Spleen (tissue), 7 donors: ENCODE results near the gene SF3A1.

ENCODE experiments used
- POLR2A ChIP-seq, 3 donors: fragments of 450-650 bp; IDR thresholded peaks; one replicate each; pipeline ENCODE4 v1.5.1; 2017; ENCODE audit warnings: antibody characterized with exemption in 3 of 3, mild to moderate bottlenecking in 1 of 3
- POLR2AphosphoS5 ChIP-seq, 3 donors: sonication (generic); formaldehyde crosslinking; IDR thresholded peaks; one replicate each; pipeline ENCODE4 v1.5.1; 2017; ENCODE audit warnings: antibody characterized with exemption in 3 of 3
- TF ChIP-seq, protein P1 (sequence below), 11 experiments: fragments of 200-600 bp in 7 of 11; fragments of 450-650 bp in 4 of 11; sonication (generic) in 4 of 11; IDR thresholded peaks in 8 of 11; conservative IDR thresholded peaks in 3 of 11; 1 replicate in 7 of 11; 2 replicates in 4 of 11; pipeline versions ENCODE4 v1.4.0 to v1.8.0; 2016 to 2021; ENCODE audit warnings: antibody characterized with exemption in 11 of 11, inconsistent platforms in 4 of 11, mild to moderate bottlenecking in 1 of 11
- donor health status: DM: no; HTN: no; CAD: no; lungs with moderate emphysema.
- donor health status: DM: no; HTN: no; CAD: no.
- donor health status: DM: no; HTN: no; CAD: no.

DNA sequence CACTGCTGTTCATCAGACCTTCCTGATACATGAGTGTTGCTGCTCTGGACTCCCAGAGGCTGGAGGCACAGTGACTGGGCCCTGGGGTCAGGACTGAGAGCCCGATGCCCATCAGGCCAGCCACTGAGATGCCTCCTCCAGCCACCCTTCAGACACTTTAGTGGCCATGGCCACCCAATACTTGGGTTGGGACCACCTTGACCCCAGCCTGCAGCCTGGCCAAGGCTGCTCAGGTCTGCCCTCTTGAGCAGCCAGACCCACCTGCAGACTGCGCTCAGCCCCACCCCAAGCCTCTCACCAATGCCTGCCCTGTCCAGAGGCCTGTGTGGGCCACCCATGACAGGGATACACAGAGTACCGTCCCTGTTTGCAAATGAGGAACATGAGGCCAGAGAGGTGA, 26.4 kb upstream of the SF3A1 start:
- TF ChIP-seq, protein P1, sequence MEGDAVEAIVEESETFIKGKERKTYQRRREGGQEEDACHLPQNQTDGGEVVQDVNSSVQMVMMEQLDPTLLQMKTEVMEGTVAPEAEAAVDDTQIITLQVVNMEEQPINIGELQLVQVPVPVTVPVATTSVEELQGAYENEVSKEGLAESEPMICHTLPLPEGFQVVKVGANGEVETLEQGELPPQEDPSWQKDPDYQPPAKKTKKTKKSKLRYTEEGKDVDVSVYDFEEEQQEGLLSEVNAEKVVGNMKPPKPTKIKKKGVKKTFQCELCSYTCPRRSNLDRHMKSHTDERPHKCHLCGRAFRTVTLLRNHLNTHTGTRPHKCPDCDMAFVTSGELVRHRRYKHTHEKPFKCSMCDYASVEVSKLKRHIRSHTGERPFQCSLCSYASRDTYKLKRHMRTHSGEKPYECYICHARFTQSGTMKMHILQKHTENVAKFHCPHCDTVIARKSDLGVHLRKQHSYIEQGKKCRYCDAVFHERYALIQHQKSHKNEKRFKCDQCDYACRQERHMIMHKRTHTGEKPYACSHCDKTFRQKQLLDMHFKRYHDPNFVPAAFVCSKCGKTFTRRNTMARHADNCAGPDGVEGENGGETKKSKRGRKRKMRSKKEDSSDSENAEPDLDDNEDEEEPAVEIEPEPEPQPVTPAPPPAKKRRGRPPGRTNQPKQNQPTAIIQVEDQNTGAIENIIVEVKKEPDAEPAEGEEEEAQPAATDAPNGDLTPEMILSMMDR (IDR thresholded peaks at IDR 0.05 in 8 of 11, conservative IDR thresholded peaks at IDR 0.05 in 3 of 11): no peak
- TF ChIP-seq POLR2A (IDR thresholded peaks at IDR 0.05) (no peak), POLR2AphosphoS5 (IDR thresholded peaks at IDR 0.05) (no peak)
